Ammon's horn (tissue), 1 donor: ENCODE results near the gene ST3GAL4.

Source experiments
- DNase-seq: peaks from one replicate; pipeline ENCODE4 v3.0.0-alpha.2; 2016; ENCODE audit warnings: low spot score

Gene ST3GAL4

DNA sequence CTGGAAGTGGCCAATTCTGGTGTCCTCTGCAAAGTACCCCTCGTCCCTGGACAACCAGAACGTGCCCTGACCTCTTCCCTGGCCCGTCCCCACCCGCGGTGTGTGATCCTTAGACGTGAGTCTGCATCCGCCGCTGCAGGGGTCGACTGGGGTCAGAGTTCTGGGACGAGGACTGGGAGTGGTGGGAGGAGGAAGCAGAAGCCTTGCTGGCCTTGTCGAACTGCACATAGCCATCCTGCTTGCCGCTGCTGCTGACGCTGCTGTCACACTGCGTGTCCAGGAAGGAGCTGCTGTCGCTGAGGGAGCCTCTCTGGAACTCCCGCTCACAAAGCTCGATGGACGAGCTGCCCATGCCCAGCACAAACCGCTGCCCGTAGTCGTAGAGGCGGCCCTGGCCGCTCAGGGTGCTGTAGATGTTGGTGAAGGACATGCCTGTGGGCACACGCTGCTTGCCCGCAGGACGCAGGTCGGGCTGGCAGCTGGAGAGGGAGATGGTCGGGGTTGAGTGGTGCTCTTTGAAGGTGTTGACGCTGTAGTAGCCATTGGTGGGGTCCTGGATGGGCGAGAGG lies 69.1 kb downstream of the ST3GAL4 start:
- DNase-seq = no peak

DNA sequence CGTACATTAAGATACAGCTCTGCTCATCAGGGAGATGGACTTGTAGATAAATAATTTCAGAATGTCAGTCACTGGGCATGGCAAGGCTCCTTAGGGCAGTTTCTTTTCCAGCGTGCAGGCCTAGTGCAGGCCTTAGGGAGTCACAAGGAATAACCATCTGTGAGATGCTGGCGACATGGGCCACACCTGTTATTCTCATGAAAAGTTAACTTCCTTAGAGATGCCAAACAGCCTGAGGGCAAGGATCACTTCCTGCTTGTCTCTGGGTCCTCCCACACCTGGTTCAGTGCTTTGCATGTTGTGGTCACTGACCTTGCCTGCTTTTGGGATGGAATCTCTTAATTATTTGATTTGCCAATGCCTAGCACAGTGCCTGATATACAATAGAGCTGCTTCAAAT lies 70.6 kb downstream of the ST3GAL4 start:
- no peak for DNase-seq

DNA sequence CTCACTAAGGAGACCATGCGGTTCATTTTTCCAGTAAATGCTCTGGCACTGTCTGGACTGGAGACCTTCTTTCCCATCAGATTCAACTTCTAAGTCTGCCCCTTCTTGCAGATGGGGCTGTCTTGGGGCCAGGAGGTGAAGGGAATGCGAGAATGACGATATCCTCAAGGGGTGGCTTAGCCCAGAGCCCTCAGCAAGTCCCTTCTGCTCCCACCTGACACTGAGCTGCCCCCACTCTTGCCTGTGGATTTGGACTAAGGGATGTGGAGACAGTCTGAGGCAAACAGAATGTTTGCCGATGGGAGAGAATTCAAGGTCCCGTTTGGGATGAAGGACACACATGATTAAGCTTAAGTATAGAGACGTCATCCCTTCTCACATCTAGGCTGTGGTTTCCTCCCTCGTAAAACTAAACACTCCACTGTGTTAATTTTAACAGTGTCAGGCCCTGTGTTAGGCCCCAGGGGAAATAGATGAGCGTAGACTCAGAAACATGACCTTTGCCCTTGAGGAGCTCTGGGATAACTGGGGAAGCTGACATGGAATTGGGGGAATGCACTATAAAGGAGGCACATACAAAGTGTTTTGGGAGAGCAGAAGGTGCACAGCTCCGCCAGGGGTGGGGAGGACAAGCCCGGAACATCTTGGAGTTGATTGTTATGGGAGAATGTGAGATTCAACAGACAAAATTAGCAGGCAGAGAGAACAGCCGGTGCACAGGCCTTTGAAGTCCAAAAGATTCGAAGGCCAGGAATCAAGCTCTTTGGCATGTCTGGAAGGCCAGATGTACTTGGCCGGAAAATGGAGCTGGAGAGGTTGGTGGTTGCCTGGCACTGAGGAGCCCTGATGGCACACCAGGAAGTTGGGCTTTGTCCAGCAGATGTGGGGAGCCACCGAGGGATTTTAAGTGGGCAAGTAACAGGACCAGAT lies 71.6 kb downstream of the ST3GAL4 start:
- no peak for DNase-seq

DNA sequence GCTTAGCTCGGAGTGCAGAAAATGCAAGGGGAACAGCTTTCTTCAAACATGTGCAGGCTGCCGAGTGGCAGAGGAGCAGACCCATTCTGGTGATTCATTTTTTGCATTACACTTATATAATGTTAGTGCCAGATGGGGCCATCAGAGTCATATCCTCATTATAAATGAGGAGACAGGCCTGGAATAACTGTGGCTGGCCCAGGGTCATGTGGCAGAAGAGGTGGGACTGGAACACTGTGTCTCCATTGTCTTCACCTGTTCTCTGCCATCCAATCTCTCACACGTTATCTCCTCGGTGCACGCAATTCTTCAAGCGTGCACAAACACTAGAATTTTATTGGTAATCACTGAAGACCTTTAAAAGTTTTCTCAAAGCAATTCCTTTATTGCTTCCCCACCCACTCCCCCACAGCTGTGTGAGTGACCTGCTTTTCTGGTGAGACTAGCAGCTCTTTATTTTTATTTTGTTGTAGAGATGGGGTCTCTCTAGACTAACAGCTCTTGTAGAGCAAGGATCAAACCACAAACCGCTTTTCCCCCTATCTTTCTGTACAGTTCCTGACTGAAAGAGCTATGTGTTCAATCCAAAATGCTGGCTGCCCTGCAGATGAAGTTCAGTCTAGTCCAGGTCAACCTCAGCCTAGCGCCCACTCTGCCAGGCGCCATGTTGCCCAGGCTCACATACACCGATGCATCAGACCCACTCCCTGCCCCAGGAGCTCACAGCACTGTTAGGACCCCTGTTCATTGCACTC lies 75.3 kb downstream of the ST3GAL4 start:
- no peak for DNase-seq

DNA sequence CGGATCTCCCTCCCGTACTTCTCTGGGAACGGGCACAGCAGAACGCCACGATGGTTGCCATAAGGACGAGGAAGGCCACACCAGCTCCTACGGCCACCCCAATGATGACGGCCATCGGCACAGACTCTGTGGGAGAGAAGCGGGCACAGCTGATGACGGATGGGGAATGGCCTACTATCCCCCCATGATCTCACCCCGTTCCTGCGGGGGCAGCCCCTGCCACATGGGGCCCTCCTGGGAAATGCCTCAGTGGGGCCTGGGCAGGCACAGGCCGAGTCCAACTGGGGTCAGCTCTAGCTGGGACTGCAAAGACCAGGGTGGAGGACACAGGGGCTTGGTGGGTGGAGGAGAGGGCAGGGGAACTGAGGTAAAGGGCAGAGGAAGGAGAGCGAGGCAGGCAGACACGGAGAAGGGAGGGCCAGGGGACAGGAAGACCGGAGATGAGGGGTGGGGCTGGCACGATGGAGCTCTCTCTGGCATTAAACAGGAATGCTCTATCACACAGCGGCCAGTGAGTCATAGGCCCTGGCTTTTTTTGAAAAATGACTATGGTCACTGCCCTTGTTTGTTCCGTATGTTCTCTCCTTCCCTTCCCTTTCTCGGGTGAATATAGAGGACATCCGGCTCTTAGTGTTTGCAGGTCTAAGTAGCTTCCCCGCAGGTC lies 76.0 kb downstream of the ST3GAL4 start:
- no peak for DNase-seq

DNA sequence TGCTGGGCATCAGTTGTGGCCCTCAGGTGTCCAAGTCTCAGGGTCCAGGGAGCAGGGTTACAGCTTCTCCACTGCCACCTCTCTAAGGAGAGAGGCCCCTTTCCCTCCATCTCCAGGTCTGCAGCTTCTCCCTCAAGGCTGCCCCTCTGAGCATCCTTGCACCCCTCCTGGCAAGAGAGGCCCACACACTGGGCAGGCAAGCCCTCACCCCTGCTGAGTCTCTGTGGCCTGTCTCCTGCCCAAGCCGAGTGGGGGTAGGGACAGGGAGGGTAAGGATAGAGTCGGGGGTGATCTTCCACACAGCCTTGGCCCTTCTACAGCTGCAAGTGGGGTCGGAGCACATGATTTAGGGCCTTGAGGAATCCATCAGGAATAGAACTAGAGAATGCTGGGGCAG lies 76.6 kb downstream of the ST3GAL4 start:
- no peak for DNase-seq

DNA sequence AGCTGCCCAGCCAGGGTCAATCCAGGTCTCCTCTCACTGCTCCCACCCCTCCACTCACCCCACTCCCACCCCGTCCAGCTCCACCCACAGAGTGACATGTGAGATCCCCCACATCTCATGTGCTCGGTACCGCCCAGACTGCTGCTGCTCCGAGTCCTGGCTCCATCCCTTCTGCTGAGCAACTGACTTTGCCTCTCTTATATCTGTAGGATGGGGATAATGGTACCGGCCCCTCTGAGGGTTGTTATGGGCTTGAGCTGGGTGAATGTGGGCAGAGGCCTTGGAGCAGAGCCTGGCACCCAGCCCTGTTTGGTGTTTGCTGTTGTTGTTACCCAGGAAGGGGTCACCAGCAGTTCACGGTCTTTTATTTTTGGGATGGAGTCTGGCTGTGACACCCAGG lies 77.0 kb downstream of the ST3GAL4 start:
- no peak for DNase-seq

DNA sequence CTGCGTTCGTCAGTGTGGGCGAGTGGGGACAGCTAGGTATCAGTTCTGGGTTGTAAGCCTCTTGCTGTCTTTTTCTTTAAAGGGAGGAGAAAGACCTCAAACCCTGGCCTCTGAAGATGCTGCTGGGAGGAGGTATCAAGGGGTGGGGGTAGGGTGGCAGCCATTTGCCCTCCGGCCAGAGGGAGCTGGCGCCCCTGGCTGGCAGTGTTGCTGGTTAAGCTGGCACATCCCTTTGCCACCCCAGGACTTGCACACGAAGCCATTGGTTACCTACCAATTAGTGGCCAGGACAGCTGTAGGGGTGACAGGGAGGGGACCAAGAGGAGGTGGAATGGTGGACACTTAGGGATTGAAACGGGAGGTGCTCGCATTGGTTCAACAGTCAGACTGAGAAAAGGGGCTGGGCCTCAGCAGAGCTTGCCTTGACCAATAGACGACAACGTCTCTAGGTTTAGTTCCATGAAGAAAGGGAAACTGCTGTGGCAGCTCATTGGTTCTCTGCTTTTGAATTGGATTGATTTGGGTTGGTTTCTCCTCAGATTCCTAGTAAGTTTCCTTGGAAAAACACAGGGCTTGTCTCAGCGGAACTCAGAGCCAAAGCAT lies 77.9 kb downstream of the ST3GAL4 start:
- no peak for DNase-seq

DNA sequence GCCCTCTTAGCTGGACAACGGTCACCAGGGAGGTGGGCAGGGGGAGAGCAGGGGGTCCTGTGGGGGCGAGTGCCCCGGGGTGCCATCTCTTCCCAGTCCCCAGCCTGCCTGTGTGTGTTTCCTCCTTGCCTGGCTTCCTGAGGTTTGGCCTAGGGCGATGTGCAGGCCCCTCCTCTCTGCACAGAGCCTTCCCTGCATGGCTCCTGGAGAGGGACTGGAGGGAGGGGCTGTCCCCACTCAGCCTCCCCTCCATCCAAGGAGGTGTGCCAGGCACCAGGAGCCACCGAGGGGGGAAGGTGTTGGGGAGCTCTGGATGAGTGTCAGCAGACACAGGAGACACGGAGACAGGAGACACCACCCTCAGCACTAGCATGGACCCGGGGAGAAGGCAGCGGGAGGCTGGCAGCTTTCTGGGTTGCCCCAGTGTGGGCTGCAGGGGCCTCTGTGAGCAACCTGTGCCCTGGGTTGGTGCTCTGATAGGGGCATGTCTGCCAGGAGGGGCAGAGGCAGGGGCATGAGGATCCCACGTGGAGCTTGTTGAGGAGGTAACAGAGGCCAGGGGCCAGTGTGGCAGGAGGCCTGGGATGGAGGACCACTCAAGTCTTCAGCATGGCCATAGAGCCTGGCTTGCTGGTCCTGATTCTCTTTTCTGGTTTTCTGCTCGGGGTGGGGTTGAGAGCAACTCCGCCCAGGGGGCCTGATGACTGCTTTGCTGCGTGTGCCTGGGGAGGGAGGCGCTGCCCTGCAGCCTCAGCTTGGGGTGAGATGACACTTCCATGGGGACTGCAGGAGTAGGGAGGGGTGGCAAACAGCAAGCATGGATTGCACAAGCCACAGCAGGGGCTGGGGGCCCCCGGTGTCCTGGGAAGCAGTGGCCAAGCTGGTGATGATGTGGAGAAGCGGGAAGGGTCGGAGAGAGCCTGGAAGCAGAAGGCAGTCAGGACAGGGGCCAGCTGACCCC lies 78.8 kb downstream of the ST3GAL4 start:
- DNase-seq = no peak

DNA sequence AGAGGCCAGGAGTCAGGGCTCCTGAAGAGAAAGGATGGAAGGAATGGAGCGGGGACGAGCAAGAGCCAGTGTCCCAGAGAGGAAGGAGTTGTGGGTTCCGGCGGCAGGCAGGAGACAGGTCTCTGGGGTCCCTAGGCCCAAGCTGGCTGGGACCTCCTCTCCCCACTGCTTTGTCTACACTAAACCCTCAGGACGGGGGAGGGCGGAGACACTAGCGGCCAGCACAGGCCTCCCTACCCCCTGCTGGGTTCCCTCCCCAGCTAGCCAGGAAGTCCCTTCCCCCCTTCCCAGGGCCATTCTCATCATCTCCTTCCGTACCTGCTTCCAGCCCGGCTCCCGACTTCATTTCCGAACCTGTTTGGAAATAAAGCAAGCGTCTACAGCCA lies 79.5 kb downstream of the ST3GAL4 start:
- no peak for DNase-seq

DNA sequence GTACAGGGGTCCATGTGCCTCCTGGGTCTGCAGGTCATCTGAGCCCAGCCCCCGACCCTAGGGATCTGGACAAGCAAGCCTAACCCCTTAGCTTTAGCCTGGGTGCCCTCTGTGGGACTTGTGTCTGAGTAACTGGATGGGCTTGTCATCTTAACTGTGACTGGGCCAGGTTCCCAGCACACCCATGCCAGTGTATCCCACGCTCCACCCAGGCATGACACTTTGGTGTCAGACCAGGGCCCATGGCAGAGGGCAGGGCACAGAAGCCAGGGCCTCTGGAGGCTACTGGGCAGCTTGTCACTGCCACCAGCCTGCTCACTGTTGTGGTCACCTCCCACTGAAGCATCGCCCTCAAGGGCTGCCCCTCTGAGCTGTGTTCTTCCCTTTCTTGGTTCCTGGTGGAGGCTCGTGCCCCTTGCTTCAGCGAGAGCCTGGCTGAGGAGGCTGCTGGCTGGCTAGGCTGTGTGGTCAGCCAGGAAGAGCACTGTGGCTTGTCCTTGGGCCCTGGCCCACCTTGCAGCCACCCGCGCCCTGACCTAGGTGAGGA lies 80.8 kb downstream of the ST3GAL4 start:
- DNase-seq = no peak

DNA sequence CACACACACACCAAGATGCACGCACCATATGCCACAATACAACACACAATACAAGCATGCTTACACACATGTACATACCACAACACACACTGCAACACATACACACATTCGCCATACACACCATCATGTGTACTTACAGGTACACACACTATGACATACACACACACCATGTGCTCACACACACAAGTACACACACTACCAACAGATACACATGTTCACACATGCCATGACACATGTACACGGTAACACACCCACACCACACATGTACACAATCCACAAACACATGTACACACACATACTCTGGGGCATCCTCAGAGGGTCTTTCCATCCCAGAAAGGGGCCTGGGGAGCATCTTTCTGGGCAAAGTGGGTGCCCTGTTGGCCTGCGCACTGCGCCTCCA lies 82.2 kb downstream of the ST3GAL4 start:
- no peak for DNase-seq

DNA sequence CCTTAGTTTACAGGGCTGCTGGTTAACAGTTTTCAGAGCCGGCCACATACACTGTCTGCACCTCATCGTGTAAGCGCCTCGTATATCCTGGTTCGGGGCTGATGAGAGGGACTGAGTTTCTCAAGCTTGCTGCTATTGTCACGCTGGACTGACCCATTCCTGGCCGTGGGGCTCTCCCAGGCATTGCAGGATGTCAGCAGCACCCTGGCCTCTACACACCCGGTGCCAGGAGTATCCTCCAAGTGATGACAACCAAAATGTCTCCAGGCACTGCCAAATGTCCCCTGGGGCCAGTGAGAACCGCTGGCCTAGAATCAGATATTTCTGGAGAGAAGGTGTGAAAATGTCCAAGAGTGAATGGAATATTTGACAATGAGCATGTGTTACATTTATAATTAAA lies 82.8 kb downstream of the ST3GAL4 start:
- DNase-seq = no peak

DNA sequence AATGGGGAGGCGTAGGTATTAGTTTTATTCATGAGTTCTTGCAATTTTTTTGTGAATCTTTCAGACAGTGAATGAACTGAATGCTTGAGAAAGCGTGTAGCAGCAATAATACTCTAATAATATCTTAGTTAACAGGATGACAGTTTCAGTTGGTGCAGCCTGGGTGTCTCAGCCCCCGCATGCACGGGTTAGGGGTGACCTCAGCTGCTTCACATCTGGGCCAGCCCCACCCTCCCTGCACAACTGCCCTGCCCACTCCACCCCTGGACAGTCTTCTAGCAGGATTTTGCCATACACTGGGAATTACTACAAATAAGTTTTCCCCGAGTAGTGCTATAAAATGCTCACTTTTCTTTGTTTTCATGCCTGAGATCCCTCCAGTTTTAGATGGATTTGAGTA lies 83.2 kb downstream of the ST3GAL4 start:
- no peak for DNase-seq

DNA sequence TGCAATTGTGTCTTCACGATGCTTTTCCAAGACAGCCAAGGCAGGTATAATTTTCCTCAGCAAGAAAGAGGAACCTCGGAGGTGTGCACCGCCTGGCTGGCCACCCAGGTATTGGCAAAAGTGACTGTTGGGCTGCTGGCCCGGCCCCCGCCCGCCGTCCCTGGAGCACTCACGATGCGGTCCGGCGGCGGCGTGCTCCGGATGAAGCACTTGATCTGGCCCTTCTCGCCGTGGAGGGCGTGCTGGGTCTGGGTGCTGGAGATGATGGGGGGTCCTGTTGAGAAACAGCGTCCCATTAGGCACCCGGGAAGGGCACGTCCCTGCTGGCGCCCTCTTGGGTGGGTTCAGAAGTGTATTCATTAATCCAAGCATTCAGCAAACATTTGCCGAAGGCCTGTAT lies 84.8 kb downstream of the ST3GAL4 start:
- no peak for DNase-seq

DNA sequence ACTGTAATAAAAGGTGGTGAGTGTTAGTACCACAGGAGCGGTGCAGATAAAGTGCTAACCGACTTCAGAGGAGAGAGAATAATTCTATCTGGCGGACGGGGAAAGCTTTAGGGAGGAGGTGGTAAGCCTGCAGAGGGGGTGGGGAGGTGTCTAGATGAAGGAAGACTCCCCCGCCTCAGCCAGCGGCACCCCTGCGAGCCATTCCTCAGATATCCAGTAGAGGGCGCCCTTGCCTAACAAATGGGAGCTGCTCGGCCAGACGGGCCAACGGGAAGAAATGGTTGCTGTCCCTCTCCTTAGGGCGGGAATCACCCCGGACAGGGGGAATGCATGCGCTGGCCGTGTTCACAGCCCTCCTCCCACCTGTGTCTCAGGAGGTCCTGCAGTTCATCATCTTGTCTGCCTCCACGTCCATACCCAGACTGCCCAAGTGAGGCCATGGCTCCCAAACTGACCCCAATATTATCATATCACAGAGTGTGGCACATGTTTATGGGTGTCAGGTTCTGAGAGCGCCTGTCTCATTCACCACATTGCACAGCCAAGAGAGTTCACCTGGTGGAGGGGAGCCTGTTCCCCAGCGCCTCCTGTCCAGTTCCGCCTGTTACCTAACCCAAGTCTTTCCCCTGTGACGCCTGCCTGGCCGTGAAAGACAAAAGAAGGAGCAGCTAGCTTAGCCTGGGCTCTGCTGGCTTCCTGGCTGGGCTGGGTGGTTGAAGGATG lies 85.5 kb downstream of the ST3GAL4 start:
- DNase-seq = peak; percentile 83

DNA sequence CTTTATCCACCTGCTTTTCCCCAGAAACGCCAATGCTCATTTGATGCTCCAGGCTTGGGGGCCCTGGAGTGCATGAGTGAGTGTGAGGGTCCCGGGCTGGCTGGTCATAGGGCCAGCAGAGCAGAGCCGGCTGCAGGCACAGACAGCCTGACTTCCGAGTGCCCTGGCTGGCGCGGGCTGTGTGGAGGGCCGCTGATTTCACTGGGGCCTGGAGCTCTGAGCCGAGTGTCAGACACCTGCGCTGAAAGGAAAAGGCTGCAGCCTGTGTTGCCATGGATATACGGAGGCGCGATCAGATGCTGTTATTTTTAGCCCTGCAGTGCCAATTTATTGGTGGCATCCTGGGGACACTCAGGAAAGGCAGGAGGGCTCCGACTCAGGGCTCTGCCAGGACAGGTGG lies 87.6 kb downstream of the ST3GAL4 start:
- peak; percentile 60 for DNase-seq

DNA sequence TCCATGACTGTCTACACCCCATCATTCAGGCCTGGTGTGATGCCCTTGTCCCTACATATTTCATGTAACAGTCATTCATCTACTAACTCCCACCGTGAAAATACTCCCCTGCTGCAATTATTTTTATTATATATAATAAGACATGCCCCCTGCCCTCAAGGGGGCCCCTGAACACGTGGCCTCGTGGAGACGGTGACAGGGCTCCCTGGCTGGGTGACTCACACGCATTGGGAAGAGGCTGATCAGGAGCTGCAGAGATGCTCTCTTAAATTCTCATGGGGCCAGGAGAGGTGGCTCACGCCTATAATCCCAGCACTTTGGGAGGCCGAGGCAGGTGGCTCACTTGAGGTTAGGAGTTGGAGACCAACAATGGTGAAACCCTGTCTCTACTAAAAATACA lies 88.6 kb downstream of the ST3GAL4 start:
- DNase-seq = no peak

DNA sequence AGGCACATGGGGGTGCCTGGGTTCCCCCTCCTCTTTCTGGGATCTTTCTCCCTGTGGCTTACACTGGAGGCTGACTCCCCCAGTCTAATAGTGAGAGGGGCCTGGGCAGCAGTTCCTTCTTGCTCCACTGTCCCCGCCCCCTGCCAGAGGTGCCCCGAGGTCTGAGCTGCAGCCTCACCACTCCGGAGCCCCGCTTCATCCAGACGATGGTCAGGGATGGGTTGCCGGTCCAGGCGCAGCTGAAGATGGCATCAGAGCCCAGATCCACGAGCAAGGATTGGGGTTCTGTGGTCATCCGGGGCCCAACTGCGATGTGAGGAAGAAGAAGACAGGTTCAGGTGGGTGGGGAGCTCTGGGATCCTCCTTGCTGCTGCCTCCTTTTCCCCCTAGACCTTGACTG lies 91.1 kb downstream of the ST3GAL4 start:
- DNase-seq = no peak

DNA sequence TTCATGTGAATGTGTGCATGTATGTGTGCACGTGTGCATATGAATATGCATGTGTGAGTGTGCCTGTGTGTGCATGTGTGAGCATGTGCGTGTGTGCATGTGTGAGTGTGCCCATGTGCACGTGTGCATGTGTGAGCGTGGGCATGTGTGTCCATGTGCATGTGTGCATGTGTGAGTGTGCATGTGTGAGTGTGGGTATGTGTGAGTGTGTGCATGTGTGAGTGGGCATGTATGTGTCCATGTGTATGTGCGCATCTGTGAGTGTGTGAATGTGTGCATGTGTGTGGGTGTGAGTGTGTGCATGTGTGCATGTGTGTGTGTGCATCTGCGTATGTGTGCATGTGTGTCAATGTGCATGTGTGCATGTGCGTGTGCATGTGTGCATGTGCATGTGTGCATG lies 94.7 kb downstream of the ST3GAL4 start:
- no peak for DNase-seq
